Measurements from ENCODE around the gene FKBP7.
"Not testable (repeated sequence)": the region's sequence is repeated elsewhere in the genome, so short reads cannot be mapped to it uniquely, and the experiment has no call there.

The FKBP7 gene

DNA sequence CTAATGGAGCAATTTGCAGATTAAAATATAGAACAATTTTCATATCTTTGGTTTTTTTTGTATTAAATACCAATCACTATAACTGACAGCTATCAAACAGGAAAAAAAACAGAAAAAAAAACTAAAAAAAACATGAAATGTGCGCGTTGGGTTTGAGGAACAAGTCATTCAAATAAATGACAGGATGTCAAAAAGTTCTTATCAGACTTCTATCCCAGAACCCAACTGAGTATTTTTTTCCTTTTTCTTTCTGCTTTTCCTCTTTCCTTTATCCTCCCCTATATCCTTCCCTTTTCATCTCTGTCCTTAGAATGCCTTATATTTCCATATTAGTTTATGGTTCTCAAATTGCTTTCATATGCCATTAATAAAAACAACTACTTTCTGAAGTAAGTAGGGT lies 41.7 kb downstream of the FKBP7 start:
- no peak for DNase-seq (ENCODE audit: low read depth, low spot score)
- no peak overlapping the region for H3K4me3 ChIP-seq (ENCODE audit: low read depth, low read length)
- TF ChIP-seq, protein P1, sequence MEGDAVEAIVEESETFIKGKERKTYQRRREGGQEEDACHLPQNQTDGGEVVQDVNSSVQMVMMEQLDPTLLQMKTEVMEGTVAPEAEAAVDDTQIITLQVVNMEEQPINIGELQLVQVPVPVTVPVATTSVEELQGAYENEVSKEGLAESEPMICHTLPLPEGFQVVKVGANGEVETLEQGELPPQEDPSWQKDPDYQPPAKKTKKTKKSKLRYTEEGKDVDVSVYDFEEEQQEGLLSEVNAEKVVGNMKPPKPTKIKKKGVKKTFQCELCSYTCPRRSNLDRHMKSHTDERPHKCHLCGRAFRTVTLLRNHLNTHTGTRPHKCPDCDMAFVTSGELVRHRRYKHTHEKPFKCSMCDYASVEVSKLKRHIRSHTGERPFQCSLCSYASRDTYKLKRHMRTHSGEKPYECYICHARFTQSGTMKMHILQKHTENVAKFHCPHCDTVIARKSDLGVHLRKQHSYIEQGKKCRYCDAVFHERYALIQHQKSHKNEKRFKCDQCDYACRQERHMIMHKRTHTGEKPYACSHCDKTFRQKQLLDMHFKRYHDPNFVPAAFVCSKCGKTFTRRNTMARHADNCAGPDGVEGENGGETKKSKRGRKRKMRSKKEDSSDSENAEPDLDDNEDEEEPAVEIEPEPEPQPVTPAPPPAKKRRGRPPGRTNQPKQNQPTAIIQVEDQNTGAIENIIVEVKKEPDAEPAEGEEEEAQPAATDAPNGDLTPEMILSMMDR (IDR thresholded peaks at IDR 0.05; ENCODE audit: low read depth, low read length) = no peak
- in situ Hi-C loops (cut with HindIII; ENCODE audit: low sequenced_read_pairs) = no loop called here

DNA sequence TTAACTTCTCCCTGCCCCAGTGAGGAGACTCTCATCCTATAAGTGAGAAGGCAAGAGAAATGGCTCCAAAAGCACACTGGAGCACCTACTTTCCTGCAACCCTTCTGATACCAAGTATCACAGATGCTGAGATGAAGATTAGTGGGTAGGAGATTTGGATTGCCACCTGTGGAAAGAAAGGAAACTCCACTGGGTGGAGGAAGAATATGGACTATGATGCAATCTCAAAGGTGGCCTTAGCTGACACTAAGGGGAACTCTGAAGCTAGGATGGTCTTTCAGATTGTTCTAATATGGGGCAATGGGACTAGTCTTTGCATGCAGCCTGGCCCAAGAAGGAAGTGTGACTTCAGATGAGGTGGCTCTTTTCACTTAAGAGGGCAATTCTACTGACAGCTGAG lies 49.1 kb downstream of the FKBP7 start:
- in situ Hi-C loops (cut with HindIII; ENCODE audit: low sequenced_read_pairs) = no loop called here
- no peak for DNase-seq (ENCODE audit: low read depth, low spot score)
- H3K4me3 ChIP-seq (ENCODE audit: low read depth, low read length) = no peak overlapping the region
- TF ChIP-seq, protein P1 (IDR thresholded peaks at IDR 0.05; ENCODE audit: low read depth, low read length) = no peak

DNA sequence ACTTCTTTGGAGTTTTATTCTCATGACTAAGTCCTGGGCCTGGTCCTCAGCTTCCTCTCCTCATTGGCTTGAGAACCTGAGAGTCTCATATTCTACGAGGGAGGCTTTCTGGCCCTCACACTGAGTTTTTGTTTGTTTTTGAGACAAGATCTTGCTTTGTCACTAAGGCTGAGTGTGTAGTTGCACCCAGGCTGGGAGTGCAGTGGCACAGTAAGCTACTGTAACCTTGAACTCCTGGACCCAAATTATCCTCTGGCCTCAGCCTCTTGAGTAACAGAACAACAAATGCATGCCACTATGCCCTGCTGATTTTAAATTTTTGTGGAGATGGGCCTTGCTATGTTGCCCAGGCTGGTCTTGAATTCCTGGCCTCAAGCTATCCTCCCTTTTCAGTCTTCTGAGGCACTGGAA lies 50.0 kb downstream of the FKBP7 start:
- DNase-seq (ENCODE audit: low read depth, low spot score) = no peak
- in situ Hi-C loops (cut with HindIII; ENCODE audit: low sequenced_read_pairs) = no loop called here
- TF ChIP-seq, protein P1 (IDR thresholded peaks at IDR 0.05; ENCODE audit: low read depth, low read length) = no peak
- H3K4me3 ChIP-seq (ENCODE audit: low read depth, low read length) = no peak overlapping the region

DNA sequence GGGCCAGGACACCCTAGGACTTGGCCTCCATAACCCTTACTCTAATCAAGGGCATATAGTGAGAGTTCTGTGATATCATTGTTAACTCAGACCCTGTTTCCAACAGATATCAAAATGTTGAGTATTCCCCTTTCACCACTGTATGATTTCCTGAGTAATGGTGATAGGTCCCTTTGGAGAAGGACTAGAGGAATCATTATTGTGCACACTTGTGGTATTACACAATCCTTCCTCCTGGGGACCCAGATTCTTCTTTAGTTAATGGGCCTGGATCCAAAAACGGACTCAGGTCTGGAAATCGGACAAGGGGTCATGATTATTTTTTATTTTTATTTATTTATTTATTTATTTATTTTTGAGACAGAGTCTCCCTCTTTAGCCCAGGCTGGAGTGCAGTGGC lies 50.9 kb downstream of the FKBP7 start:
- H3K4me3 ChIP-seq (ENCODE audit: low read depth, low read length) = no peak overlapping the region
- DNase-seq (ENCODE audit: low read depth, low spot score) = no peak
- TF ChIP-seq, protein P1 (IDR thresholded peaks at IDR 0.05; ENCODE audit: low read depth, low read length) = no peak
- in situ Hi-C loops (cut with HindIII; ENCODE audit: low sequenced_read_pairs) = no loop called here

DNA sequence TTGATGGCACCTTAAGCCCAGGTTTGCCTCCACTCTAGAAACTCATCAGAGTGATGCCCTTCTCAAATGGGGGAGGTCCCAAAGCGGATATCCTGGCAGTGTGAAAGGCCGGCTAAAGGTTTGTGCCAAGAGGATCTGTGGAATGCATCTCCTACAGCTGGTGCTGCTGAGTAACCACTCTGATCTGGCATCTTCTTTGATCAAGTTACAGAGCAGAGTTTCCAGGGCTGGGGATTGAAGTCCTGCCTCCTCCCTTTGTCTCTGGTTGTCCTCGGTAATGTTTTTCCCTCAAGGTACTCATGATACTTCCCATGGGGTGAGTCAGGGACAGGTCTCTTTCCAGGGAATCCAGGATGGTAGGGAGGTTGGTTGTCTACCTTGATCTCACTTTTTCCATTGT lies 52.0 kb downstream of the FKBP7 start:
- DNase-seq (ENCODE audit: low read depth, low spot score) = peak; percentile 27
- TF ChIP-seq, protein P1 (IDR thresholded peaks at IDR 0.05; ENCODE audit: low read depth, low read length) = no peak
- no peak overlapping the region for H3K4me3 ChIP-seq (ENCODE audit: low read depth, low read length)
- in situ Hi-C loops (cut with HindIII; ENCODE audit: low sequenced_read_pairs) = no loop called here

DNA sequence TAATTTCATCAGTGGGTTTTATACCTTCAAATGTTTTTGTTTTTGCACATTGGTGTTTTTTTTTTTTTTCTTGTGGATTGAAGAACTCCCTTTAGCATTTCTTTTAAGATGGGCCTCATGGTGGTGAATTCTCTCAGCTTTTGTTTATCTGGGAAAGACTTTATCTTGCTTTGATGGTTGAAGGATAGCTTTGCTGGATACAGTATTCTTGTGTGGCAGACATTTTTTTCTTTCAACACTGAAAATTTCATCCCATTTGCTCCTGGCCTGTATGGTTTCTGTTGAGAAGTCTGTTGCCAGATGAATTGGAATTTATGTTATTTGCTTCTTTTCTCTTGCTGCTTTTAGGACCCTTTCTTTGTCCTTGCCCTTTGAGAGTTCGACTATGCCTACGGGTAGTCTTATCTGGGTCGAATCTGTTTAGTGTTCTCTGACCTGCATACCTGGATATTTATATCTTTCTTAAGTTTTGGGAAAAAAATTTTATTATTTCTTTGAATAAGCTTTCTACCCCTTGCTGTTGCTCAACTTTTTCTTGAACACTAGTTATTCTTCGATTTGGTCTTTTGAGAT lies 53.1 kb downstream of the FKBP7 start:
- H3K4me3 ChIP-seq (ENCODE audit: low read depth, low read length) = no peak overlapping the region
- TF ChIP-seq, protein P1 (IDR thresholded peaks at IDR 0.05; ENCODE audit: low read depth, low read length) = no peak
- DNase-seq (ENCODE audit: low read depth, low spot score) = no peak
- in situ Hi-C loops (cut with HindIII; ENCODE audit: low sequenced_read_pairs) = no loop called here

DNA sequence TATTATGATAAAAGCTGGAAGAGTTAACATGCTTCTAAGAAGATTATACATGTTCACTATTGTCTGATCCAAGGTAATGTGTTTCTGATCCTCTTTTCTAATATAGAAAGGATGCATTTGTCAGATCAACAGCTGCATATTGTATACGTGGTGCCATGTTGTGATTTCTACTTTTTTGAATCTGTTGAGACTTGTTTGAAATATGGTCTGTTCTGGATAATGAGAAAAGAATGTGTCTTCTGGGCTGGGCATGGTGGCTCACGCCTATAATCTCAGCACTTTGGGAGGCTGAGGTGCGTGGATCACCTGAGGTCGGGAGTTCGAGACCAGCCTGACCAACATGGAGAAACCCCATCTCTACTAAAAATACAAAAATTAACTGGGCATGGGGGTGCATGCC lies 54.7 kb downstream of the FKBP7 start:
- H3K4me3 ChIP-seq (ENCODE audit: low read depth, low read length); in situ Hi-C loops (cut with HindIII; ENCODE audit: low sequenced_read_pairs); DNase-seq (ENCODE audit: low read depth, low spot score): not testable (repeated sequence)

Data from astrocyte of the spinal cord (primary cell).